Large intestine (tissue), 12 donors: ENCODE data around the gene GDPD2. TPM values are rescaled to one million over a fixed set of nuclear protein-coding genes. Genes with fewer than 3 reads are reported as not detected.
"Not testable (repeated sequence)": the region's sequence is repeated elsewhere in the genome, so short reads cannot be mapped to it uniquely, and the experiment has no call there.

Source experiments
- DNase-seq, 2 donors: peaks; one replicate each; pipeline versions ENCODE4 v3.0.0 to v3.0.0-alpha.2; 2013
- H3K27ac ChIP-seq: one replicate; pipeline ENCODE4 v1.5.1; 2013; ENCODE audit warnings: low read length
- H3K27me3 ChIP-seq: 2 replicates; pipeline ENCODE4 v1.6.1; 2013; ENCODE audit warnings: low read length; ENCODE audit not compliant: control insufficient read depth, insufficient read depth
- H3K36me3 ChIP-seq: 2 replicates; pipeline ENCODE4 v1.6.1; 2013; ENCODE audit warnings: low read length; ENCODE audit not compliant: control insufficient read depth, insufficient read depth
- H3K4me1 ChIP-seq: one replicate; pipeline ENCODE4 v1.6.1; 2013; ENCODE audit warnings: low read length; ENCODE audit not compliant: control insufficient read depth, insufficient read depth
- H3K4me3 ChIP-seq: one replicate; pipeline ENCODE4 v1.5.1; 2013; ENCODE audit warnings: low read length
- H3K9me3 ChIP-seq: one replicate; pipeline ENCODE4 v1.6.1; 2013; ENCODE audit warnings: mild to moderate bottlenecking, low read depth, low read length, moderate library complexity; ENCODE audit not compliant: control insufficient read depth
- WGBS: methylation state at CpG from one replicate; pipeline ENCODE4 v1.1.5; 2013; ENCODE audit warnings: low lambda C conversion rate; ENCODE audit not compliant: insufficient coverage; 5-methylcytosine and 5-hydroxymethylcytosine counted together
- long read RNA-seq, 11 donors: transcript quantifications; one replicate each; lab custom pipeline, GENCODE V29; 2026
- polyA plus RNA-seq: library from polyadenylated mRNA; unstranded; fragments of 120-200 nt; gene quantifications from one replicate; pipeline ENCODE4 v1.2.1, GENCODE V29; 2013

GDPD2 gene
- 19.9 TPM for polyA plus RNA-seq
- long read RNA-seq, donor 1, partial matches to known transcripts: 0 of 1 reads
- long read RNA-seq, donor 1, other reads (novel, unspliced or antisense): 0 of 1 reads
- long read RNA-seq, donor 2, transcript GDPD2-201 (16 exons, 2,169 nt): major isoform, 6 of 11 reads
- long read RNA-seq, donor 2, partial matches to known transcripts: 5 of 11 reads
- long read RNA-seq, donor 2, other reads (novel, unspliced or antisense): 0 of 11 reads
- long read RNA-seq, donor 3: 0 reads
- long read RNA-seq, donor 4: 0 reads
- long read RNA-seq, donor 5, partial matches to known transcripts: 0 of 5 reads
- long read RNA-seq, donor 5, other reads (novel, unspliced or antisense): 0 of 5 reads
- long read RNA-seq, donor 6, transcript GDPD2-201 (16 exons, 2,169 nt): major isoform, 9 of 9 reads
- long read RNA-seq, donor 6, partial matches to known transcripts: 0 of 9 reads
- long read RNA-seq, donor 6, other reads (novel, unspliced or antisense): 0 of 9 reads
- long read RNA-seq, donor 7, partial matches to known transcripts: 0 of 3 reads
- long read RNA-seq, donor 7, other reads (novel, unspliced or antisense): 0 of 3 reads
- long read RNA-seq, donor 8: 0 reads
- long read RNA-seq, donor 9: 0 reads
- long read RNA-seq, donor 10, partial matches to known transcripts: 0 of 2 reads
- long read RNA-seq, donor 10, other reads (novel, unspliced or antisense): 0 of 2 reads
- long read RNA-seq, donor 11, partial matches to known transcripts: 0 of 1 reads
- long read RNA-seq, donor 11, other reads (novel, unspliced or antisense): 0 of 1 reads

- peak; percentile 61 to 76 for DNase-seq
- no peaks in the 10 kb centered on the region for H3K36me3 ChIP-seq
- no CpG with 5 or more reads among the region's 11 CpGs for WGBS
Measured at GRCh38 chrX:70422851-70423341, at the start of gene GDPD2. Gene GDPD2 (plus strand): TSS chrX:70423314. CDS start chrX:70424985, 1,671 bp downstream.

DNA sequence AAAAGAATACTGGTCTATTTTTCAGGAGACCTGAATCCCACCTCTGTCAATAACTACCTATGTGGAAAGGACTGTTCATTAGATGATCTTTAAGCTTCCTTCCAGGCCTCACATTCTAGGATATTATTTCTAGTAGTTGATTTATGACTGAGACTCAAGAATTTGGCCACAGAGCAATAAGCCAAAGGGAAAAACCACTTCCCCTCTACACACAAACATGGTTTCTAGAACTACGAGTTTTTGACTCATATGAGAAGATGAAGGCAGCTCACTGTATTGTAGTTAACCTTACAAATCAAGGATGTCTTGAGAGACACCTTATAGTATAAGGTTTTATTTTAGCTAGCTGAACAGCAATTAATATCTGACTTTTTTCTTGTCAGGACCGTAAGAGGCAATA lies 36.9 kb upstream of the GDPD2 start:
- Histone ChIP-seq H3K36me3 (no peaks in the 10 kb centered on the region), H3K4me3 (no peak overlapping the region), H3K27ac (no peak overlapping the region), H3K4me1 (no peaks in the 10 kb centered on the region), H3K9me3 (no peaks in the 10 kb centered on the region), H3K27me3 (no peaks in the 10 kb centered on the region)
- DNase-seq: no peak
- WGBS: no CpG with 5 or more reads among the region's 2 CpGs

More at GRCh38 chrX:70422851-70423341, at the start of gene GDPD2:
- H3K27ac ChIP-seq: peak within 1 kb of the TSS; percentile 58
- no peaks in the 10 kb centered on the region for H3K27me3 ChIP-seq
- H3K4me1 ChIP-seq: peaks cover 21% of the 10 kb centered on the region
- H3K9me3 ChIP-seq: no peaks in the 10 kb centered on the region
- H3K4me3 ChIP-seq: peak within 1 kb of the TSS; percentile 43

- no peaks in the 10 kb centered on the region for H3K27me3 ChIP-seq
- peak in 1 of 2 donors; percentile 8 for DNase-seq
- no peaks in the 10 kb centered on the region for H3K36me3 ChIP-seq
- no peak overlapping the region for H3K27ac ChIP-seq
- no peaks in the 10 kb centered on the region for H3K9me3 ChIP-seq
- no peaks in the 10 kb centered on the region for H3K4me1 ChIP-seq
- no peak overlapping the region for H3K4me3 ChIP-seq
- WGBS: no CpG with 5 or more reads among the region's 4 CpGs
Measured at GRCh38 chrX:70398899-70399298, 24.2 kb upstream of the GDPD2 start.

DNA sequence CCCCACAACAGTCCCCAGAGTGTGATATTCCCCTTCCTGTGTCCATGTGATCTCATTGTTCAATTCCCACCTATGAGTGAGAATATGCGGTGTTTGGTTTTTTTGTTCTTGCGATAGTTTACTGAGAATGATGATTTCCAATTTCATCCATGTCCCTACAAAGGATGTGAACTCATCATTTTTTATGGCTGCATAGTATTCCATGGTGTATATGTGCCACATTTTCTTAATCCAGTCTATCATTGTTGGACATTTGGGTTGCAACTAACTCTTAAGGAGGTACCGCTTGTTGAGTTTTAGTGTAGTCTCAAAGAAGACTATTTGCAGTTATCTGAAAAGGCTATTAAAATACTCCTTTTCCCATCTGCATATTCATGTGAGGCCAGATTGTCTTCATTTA lies 22.9 kb upstream of the GDPD2 start:
- H3K36me3 ChIP-seq, H3K4me3 ChIP-seq, H3K4me1 ChIP-seq, H3K9me3 ChIP-seq, DNase-seq, H3K27ac ChIP-seq, H3K27me3 ChIP-seq: not testable (repeated sequence)
- no CpG with 5 or more reads among the region's 3 CpGs for WGBS

DNA sequence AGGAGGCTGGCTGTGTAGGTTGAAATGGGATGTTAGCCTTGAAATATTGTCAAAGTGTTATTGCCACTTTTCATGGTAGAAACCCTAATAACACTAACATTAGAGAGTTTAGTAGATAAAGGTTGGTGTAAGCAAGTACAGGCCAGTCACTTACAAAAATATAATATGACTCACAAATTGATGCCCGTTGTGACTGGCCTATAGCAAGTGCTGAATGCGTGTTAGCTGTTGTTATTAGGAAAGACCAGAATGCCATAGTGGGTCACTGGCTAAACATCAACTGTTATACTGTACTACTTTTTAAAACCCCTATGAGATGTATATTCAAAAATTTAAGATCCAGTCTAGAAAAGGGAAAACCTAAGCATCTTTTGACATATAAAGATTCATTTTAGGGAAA lies 20.4 kb upstream of the GDPD2 start:
- H3K36me3 ChIP-seq: peaks cover 3% of the 10 kb centered on the region
- no CpG with 5 or more reads among the region's 2 CpGs for WGBS
- no peaks in the 10 kb centered on the region for H3K9me3 ChIP-seq
- H3K27me3 ChIP-seq: no peaks in the 10 kb centered on the region
- H3K4me1 ChIP-seq: no peaks in the 10 kb centered on the region
- no peak overlapping the region for H3K27ac ChIP-seq
- no peak overlapping the region for H3K4me3 ChIP-seq
- DNase-seq: no peak

DNA sequence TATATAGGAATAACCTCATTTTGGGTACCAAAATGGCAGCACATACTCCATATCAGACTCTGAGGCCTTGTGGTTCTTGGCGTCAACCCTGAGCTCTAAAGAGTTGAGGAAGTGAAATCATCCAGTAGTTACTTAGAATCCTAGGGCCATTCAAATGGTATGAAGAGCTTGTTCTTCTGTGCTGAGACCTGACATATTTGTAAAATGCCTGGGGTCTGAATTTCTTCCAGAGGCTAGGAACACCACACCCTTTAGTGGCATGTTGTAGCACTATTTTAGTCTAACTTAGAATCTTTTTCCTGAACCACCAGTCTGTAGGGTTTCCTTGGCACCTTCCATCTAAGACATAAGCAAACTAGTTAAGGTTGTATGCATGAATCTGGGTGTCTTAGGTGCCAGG lies 18.1 kb upstream of the GDPD2 start:
- Histone ChIP-seq H3K4me1 (no peaks in the 10 kb centered on the region), H3K9me3 (no peaks in the 10 kb centered on the region), H3K36me3 (peaks cover 3% of the 10 kb centered on the region), H3K27me3 (no peaks in the 10 kb centered on the region), H3K27ac (no peak overlapping the region), H3K4me3 (no peak overlapping the region)
- no peak for DNase-seq
- no CpG with 5 or more reads among the region's 1 CpG for WGBS

- no peak overlapping the region for H3K4me3 ChIP-seq
- H3K4me1 ChIP-seq: no peaks in the 10 kb centered on the region
- no peaks in the 10 kb centered on the region for H3K9me3 ChIP-seq
- no peak for DNase-seq
- WGBS: no CpG with 5 or more reads among the region's 2 CpGs
- peaks cover 5% of the 10 kb centered on the region for H3K36me3 ChIP-seq
- H3K27ac ChIP-seq: no peak overlapping the region
- no peaks in the 10 kb centered on the region for H3K27me3 ChIP-seq
Measured at GRCh38 chrX:70410921-70411320, 12.2 kb upstream of the GDPD2 start.

DNA sequence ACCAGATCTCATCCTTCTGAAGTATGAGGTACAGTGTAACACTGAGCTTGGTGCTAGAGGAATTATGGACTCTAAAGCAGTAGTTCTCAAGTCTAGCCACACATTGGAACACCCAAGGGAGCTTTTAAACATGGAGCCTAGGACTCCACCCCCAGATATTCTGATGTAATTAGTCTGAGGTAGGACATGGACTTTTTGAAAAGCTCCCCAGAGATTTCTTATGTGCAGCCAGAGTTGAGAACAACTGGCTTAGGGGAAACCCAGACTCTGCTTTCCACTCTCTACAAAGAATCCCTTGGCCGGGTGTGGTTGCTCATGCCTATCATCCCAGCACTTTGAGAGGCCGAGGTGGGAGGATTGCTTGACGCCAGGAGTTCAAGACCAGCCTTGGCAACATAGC lies 11.6 kb upstream of the GDPD2 start:
- no peaks in the 10 kb centered on the region for H3K4me1 ChIP-seq
- DNase-seq: no peak
- no peaks in the 10 kb centered on the region for H3K27me3 ChIP-seq
- WGBS: no CpG with 5 or more reads among the region's 3 CpGs
- H3K27ac ChIP-seq: no peak overlapping the region
- no peak overlapping the region for H3K4me3 ChIP-seq
- H3K36me3 ChIP-seq: peaks cover 5% of the 10 kb centered on the region
- no peaks in the 10 kb centered on the region for H3K9me3 ChIP-seq

- no peaks in the 10 kb centered on the region for H3K9me3 ChIP-seq
- WGBS: no CpG with 5 or more reads among the region's 2 CpGs
- peaks cover 18% of the 10 kb centered on the region for H3K4me1 ChIP-seq
- H3K4me3 ChIP-seq: no peak overlapping the region
- DNase-seq: no peak
- H3K27me3 ChIP-seq: no peaks in the 10 kb centered on the region
- H3K27ac ChIP-seq: no peak overlapping the region
- H3K36me3 ChIP-seq: no peaks in the 10 kb centered on the region
Measured at GRCh38 chrX:70421618-70422017, 1.5 kb upstream of the GDPD2 start.

GRCh38 chrX:70423936-70424675 lies 992 bp downstream of the GDPD2 start:
- Histone ChIP-seq H3K27me3 (no peaks in the 10 kb centered on the region), H3K27ac (peak overlapping the region; percentile 58), H3K4me3 (peak overlapping the region; percentile 43), H3K4me1 (peaks cover 21% of the 10 kb centered on the region), H3K36me3 (no peaks in the 10 kb centered on the region), H3K9me3 (no peaks in the 10 kb centered on the region)
- peak; percentile 60 to 80 for DNase-seq
- WGBS: no CpG with 5 or more reads among the region's 10 CpGs
